ENCODE data around the gene CAPN2.

- TF ChIP-seq, protein P1, sequence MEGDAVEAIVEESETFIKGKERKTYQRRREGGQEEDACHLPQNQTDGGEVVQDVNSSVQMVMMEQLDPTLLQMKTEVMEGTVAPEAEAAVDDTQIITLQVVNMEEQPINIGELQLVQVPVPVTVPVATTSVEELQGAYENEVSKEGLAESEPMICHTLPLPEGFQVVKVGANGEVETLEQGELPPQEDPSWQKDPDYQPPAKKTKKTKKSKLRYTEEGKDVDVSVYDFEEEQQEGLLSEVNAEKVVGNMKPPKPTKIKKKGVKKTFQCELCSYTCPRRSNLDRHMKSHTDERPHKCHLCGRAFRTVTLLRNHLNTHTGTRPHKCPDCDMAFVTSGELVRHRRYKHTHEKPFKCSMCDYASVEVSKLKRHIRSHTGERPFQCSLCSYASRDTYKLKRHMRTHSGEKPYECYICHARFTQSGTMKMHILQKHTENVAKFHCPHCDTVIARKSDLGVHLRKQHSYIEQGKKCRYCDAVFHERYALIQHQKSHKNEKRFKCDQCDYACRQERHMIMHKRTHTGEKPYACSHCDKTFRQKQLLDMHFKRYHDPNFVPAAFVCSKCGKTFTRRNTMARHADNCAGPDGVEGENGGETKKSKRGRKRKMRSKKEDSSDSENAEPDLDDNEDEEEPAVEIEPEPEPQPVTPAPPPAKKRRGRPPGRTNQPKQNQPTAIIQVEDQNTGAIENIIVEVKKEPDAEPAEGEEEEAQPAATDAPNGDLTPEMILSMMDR (IDR thresholded peaks at IDR 0.05), result no peak
- TF ChIP-seq POLR2A (IDR thresholded peaks at IDR 0.05), result no peak
- TF ChIP-seq EP300 (IDR thresholded peaks at IDR 0.05), result no peak
These were observed 27.9 kb upstream of the CAPN2 start for GRCh38 chr1:223684488-223684792.
